ENCODE measurements around the gene TNNT3.
"Not testable (repeated sequence)": the region's sequence is repeated elsewhere in the genome, so short reads cannot be mapped to it uniquely, and the experiment has no call there.

TNNT3 gene

DNA sequence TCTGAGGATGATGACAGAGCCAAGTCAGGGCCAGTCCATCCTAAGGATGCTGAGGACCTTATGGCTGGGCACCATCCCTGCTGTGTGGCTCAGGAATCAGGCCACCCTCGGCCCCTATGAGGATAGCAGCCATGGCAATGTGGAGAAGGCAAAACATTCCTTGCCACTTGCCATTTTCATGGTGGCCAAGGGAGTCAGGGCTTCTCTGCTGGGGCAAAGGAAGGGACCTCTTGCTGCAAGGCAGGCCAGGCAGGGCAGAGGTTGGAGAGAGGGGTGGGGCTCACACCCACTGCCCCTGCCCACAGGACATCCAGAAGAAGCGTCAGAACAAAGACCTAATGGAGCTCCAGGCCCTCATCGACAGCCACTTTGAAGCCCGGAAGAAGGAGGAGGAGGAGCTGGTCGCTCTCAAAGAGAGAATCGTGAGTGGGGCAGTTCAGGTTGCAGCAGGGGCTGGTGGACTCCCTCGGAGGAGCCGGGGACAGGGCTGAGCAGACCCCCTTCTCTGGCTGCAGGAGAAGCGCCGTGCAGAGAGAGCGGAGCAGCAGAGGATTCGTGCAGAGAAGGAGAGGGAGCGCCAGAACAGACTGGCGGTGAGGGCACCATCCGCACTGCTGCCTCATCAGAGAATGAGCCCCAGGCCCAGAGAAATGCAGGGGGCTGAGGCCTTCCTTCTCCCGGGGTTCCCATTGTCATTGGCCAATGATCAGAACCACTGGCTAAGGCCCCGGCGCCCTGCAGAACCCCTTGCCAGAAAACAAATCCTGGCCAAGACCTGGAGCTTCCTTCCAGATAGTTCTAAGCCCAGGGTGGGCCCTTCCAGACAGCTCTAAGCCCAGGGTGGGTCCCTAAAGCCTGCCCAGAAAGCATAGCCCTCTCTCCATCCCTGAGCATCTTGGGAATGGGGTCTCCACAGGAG lies 14.2 kb downstream of the TNNT3 start:
- DNase-seq (ENCODE audit: low read depth in 3 of 3, low spot score in 1 of 3) = no peak

DNA sequence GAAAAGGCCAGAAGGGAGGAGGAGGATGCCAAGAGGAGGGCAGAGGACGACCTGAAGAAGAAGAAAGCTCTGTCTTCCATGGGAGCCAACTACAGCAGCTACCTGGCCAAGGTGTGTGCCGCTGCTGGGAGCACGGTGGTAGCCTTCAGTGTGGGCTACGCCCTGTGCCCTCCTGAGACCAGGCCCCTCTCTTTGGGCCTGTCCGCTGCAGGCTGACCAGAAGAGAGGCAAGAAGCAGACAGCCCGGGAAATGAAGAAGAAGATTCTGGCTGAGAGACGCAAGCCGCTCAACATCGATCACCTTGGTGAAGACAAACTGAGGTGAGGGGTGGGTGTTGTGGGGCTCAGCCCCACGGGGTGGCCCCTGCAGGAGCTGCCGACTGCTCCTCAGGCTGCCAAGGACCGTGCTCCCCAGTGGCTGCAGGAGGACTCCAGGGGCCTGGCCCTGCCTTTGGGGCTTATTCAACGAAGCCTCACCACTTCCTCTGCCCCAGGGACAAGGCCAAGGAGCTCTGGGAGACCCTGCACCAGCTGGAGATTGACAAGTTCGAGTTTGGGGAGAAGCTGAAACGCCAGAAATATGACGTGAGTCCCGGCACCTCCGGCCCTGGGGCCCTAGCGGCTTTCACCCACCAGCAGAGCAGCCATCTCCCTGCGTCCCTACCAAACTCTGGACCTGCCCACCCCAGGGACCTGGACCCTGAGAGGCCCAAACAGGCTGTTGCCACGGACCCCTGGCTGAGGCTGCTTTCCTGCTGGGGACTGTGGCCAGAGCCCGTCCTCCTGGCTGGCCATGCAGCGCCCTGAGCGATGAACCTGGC lies 15.0 kb downstream of the TNNT3 start:
- no peak for DNase-seq (ENCODE audit: low read depth in 3 of 3, low spot score in 1 of 3)

DNA sequence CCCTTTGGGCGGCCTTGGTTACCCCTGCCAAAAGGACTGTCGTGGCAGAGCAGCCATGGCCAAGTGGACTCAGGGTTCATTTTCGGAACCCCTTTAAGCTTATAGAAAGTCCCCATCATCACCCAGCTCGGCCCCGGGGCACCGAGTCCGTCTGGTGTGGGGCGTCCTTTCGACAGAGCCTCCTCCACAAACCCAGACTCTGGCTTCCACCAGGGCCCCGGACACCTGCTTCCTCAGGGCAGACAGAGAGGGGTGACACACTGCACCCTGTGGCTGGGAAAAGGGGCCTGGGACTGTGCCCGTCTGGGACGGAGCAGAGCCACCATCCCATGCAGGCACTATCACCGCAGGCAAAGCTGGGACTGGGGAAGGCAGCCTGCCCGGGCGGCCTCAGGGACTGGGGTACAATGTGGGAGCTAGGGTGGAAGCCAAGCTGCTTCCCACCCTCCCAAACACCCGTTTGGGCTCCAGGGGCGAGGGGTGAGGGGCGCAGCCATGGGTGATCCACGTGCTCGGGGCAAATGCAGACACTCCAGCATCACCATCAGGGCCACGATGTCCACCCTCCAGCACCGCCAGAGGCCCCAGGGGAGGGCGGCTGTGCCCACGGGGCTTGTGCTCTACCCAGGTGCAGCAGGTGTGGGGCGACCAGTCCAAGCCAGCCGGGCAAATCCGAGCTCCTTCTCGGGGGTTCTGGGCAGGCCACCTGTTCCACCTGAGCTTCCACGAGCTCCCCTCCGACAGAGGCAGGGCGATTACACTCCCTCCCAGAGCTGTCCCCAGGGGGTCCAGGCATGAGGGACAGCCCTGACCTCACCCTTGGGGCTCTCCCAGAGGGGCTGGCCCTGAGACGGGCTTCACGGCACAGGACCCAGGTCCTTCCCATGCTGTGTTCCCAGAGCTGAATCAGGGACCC lies 15.9 kb downstream of the TNNT3 start:
- DNase-seq (ENCODE audit: low read depth in 3 of 3, low spot score in 1 of 3) = no peak

DNA sequence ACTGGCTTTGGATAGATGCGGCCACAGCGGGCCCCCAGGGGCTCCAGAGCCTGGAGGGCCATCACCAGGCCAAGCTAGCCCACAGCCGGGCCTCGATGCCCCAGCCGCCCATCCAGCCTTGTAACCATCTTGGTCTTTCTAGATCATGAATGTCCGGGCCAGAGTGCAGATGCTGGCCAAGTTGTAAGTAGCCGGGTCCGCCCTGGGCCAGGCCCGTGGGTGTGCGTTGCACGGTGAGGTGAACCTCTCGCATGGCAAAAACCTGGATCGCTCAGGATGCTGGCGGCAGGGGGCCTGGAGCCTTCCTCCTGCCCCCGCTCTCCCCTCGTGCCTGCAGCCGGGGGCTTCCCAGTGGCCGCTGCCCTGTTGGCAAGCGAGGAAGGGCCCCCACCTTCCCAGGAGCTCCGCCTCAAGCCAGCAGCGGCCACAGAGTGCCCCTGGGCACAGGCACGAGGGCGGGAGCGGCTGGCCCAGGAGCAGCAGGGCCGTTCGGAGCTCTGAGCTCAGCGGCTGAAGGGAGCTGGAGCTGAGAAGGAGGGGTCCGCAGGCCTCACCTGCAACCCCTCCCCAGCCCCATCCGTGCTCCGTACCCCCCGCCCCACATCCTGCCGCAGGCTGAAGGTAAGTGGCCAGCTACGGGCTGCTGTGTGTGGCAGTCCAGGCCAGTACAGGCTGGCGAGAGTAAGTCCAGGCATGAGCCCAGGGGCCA lies 16.7 kb downstream of the TNNT3 start:
- DNase-seq (ENCODE audit: low read depth in 3 of 3, low spot score in 1 of 3) = no peak

DNA sequence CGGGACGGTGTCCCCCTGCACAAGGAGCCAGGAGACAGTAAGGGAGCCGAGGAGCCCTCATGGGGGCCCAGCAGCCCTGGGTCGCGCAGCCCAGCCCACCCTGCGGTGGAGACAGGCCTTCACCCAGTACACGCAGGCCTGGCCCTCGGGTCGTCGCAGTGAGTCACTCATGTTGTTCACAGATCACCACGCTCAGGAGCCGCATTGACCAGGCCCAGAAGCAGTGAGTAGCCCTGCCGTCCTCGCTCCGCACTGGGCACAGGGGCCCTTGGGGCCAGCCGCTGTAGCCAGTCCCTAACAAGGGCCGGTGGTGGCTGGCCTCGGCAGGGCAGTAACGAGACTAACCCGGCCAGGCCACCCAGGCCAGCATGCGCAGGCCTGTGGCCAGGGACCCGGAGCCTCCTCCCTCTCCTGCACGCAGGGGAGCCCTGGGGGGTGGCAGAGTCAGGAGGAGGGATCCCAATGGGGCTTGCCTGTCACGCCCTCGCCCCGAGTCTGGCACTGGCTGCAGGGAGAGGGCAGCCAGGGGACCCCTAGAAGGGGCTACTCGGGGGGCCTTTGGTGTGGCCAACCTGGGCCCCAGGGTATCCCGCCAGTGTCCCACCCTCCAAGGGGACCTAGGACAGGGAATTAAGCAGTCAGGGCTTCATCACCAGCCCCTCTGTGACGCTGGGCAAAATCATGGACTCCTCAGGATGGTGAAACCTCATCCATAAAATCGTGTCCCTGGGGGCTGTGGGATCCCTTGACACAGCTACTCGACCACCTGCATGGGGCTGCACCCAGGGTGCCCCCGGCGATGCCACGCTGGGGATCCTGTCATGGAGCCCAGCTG lies 17.5 kb downstream of the TNNT3 start:
- DNase-seq (ENCODE audit: low read depth in 3 of 3, low spot score in 1 of 3) = no peak

DNA sequence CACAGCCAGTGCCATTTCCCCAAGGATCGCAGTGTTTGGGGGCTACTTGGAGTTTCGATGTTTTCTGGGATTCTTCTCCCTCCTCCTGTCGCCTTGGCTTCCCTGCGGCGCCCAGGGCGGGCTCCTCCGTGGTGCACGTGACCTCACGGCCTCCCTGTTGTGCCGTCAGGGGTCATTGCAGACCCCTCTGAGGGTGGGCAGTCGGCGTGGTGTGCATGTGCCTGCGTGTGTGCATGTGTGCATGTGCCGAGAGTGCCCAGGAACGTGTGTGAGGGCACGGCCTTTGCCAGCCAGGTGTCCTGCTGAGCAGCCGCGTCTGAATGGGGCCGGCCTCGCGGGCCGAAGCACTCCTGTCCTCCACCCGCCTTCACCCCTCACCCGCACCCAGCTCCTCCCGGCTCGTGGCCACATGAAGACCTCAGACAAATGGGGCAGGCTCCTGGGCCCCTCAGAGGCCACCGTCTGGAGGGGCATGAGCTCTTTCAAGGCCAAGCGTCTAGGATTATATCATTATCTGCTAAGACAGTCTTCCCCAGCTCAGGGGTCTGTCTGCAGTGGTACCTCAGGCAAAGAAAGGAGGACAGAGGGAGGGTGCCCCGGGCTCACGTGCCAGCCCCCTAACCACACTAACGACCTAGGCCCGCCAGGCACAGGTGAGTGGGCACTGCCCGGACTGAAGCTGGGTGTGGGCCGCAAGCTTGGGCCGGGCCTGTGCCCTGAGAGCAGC lies 18.3 kb downstream of the TNNT3 start:
- DNase-seq (ENCODE audit: low read depth in 3 of 3, low spot score in 1 of 3) = no peak

DNA sequence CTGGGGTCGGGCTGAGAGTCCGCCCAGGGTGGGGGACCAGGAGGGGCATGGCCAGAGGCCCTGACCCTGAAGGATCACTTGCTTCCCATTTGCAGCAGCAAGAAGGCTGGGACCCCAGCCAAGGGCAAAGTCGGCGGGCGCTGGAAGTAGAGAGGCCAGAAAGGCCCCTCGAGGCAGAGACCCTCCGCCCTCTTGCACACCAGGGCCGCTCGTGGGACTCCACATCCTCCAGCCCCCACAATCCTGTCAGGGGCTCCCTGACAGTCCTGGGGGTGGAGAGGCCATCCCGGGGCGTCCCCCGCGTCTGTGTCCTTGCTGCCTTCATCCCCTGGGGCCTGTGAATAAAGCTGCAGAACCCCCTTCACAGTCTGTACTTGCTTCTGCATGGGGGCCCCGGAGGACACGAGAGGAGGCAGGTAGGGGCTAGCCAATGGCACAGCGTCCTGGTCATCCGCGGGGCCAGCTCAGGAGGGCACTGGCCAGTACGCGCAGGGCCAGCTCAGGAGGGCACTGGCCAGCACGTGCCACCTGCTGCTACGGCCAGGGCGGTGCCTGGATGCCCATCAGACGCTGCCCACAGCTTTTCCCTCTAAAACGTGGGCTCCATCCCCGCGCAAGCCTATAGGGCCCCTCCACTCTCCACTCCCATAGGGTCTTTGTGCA lies 19.0 kb downstream of the TNNT3 start:
- DNase-seq (ENCODE audit: low read depth in 3 of 3, low spot score in 1 of 3) = no peak

DNA sequence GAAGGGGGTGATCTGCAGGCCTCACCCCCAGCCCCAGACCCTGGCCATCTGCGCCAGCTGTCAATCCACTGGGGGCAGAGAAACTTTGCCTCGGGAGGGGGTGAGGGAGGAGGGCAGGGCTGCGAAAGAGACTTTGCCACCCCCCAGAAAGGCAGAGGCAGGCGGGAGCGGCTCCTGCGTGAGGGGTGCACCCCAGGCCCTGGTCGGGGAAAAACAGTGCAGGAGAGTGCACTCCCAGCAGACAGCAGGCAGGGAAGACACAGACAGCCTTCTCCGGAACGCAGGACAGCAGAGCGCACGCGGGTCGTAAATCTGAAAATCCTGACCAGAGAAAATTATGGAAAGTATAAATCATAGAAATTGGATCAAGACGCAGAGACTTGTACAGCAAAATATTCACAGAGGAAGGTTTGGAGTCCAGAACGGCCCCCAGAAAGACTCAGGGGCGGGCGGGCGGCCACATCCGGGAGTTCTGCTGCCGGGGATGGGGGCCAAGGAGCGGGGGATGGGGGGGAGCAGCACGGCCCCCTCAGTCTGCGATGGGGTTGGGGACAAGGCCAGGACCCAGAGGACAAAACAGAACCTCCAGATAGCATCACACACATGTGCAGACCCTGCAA lies 19.6 kb downstream of the TNNT3 start:
- DNase-seq (ENCODE audit: low read depth in 3 of 3, low spot score in 1 of 3) = no peak

DNA sequence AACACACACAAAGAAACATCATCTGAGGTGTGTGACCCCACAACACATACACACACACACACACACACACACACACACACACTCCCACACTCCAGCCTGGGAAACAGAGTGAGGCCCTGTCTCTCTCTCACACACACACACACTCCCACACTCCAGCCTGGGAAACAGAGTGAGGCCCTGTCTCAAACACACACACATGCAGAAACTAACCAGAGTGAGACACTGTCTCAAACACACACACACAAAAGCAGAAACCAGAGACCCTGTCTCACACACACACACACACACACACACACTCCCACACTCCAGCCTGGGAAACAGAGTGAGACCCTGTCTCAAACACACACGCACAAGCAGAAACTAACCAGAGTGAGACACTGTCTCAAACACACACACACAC lies 20.3 kb downstream of the TNNT3 start:
- DNase-seq (ENCODE audit: low read depth in 3 of 3, low spot score in 1 of 3) = not testable (repeated sequence)

DNA sequence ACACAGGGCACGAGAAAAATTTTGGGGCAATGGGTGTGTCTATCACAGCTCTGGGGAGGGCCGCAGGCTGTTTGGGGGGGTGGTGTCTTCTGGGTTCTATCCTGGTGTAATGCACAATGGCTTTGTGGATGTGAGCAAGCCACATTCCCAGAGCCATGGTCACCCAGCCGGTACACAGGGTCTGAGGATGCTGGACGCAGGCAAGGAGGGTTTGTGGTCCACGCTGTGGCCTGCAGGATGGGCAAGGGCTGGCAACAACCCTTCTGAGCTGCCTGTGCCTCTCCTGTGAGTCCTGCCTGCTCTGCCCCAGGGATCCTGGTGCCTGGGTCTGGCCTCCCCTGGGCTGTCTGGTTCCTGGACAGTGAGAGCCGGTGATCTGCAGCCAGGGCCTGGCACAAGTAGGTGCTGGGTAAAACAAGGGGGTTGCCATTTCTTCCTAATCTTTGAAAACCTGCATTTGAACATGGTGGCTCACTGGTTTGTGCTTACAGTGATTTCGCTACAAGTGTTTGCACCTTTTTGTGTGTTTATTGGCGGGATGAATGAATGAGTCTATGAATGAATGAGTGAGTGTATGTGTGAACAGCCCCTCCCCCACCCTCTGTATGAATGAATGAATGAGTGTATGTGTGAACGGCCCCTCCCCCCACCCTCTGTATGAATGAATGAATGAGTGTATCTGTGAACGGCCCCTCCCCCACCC lies 23.2 kb downstream of the TNNT3 start:
- no peak for DNase-seq (ENCODE audit: low read depth in 3 of 3, low spot score in 1 of 3)

DNA sequence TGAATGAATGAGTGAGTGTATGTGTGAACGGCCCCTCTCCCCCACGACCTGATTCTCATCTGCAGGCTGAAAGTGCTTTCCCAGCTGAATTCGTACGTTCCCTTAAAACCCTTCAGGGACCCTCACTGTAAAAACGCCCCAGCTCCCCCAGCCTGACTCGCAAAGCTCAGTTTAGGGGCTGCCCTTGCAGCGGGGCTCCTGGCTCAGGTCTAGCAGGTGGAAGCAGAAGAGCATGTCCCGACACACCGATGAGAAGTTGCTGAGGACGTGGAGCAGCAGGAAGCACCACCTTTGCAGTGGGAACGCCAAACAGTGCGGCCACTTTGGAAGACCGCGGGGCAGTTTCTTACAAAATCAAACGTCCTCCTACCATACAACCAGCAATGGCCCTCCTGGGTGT lies 24.1 kb downstream of the TNNT3 start:
- DNase-seq (ENCODE audit: low read depth in 3 of 3, low spot score in 1 of 3) = no peak

DNA sequence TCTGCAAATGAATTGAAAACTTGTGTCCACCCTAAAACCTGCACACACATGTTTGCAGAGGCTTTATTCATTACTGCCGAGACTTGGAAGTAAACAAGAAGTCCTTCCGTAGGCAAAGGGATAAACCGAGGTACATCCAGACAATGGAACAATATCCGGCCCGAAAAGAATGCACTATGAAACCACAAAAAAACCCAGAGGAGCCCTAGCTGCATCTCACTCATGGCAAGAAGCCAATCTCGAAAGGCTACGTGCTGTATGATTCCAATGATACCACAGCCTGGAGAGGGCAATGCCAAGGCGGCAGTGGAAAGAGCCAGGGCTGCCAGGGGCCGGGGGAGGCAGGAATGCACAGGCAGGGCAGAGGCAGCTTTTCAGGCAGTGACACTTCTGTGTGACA lies 24.5 kb downstream of the TNNT3 start:
- no peak for DNase-seq (ENCODE audit: low read depth in 3 of 3, low spot score in 1 of 3)

DNA sequence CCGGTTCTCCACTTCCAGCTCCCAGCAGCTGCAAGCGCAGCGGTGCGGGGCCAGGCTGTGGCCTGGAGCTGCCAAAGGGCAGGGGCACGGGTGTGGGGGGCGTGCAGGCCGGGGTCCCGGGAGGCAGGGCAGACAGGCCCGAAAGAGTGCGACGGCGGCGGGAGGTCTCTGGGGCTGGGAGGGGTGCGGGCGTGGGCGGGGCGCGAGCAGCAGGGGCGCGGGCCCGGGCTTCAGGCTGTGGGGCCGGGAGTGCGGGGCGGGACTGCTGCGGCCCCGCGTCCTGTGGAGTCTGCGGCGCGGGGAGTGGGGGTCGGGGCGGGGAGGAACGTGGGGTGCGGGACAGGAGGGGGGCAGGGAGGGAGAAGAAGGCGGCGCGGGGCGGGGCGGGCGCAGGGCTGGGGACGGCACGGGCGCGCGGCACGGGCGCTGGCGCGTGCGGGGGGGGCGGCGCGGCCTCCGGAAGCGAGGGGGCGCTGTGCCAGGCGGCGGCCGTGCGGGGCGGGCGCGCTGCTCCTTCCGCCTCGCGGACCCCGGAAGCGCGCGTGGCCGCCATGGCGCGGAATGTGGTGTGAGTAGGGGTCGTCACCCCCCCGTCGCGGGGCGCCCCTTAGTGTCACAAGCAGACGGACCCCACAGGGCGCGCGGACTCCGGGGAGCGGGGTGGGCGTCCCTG lies 27.4 kb downstream of the TNNT3 start, which contains the start of gene MRPL23:
TSS of gene MRPL23 (plus strand) at position 521 of the 673 bp plus-strand sequence. CDS start at position 552, 31 bp downstream.
- DNase-seq (ENCODE audit: low read depth in 3 of 3, low spot score in 1 of 3) = peak in 1 of 3 donors; percentile 40

DNA sequence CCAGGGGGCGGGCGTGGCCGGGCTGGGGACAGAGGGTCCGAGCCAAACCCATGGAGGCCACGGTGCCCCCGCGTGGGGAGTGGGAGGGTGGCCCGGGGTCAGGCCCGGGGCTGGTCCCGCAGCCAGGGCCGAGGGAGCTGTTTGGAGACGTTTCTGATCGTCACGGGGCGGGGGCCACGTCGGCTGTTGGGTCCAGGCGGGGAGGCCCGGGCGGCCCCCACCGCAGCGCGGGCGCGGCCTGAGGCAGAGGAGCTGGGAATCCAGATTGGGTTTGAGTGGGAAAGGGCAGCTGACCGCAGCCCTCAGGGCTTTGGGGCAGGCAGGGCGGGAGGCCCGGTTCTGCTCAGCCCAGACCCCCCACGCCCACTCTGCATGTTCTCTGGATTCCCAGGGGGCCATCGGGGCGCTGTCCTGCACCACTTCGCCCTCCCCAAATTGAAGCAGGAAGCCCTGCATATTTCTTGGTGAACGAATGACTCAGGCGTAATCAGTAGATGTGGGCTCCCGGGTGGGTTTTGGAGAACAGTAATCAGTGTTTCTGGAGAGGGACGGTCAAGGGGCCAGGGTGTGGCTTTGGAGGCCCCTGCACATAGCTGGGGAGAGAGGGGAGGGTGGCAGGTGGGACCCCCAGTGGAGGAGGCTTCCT lies 28.2 kb downstream of the TNNT3 start:
- DNase-seq (ENCODE audit: low read depth in 3 of 3, low spot score in 1 of 3) = no peak

DNA sequence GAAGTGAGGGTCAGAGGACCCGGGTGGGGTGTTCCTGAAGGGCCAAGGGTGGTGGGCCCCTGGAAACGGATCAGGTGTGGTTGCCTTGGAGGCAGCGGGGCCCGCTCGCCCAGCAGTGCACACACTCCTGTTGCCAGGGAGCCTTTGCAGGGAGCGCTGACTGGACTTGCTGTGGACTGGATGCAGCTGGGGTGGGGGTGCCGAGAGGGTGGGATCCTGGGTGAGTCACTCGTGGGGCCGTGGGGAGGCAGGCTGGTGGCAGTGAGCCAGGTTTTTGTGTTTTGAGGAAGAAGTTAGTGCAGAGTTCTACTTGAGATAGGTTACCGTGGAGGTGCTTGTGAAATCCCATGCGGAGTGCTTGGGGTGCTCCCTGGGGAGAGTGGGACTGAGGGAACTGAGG lies 28.9 kb downstream of the TNNT3 start:
- no peak for DNase-seq (ENCODE audit: low read depth in 3 of 3, low spot score in 1 of 3)

DNA sequence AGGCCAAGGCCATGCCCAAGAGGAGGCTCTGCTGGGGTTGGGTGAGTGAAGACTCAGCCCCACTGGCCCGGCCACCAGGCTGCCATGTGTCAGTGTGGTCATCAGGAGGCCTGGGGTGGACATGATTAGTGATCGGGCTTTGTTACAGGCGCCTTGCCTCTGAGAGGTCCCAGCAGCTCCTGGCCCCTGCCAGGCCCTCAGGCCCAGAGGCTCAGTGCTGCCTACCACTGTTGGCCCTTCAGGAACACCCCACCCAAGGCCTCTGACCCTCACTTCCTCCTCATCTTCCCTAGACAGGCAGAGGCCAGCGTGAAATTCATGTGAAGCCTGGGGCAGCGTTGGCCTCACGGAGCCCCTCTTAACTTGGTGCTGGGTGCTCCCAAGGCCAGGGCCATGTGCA lies 29.8 kb downstream of the TNNT3 start:
- no peak for DNase-seq (ENCODE audit: low read depth in 3 of 3, low spot score in 1 of 3)

Measured in stimulated activated CD4-positive, alpha-beta T cell treated with anti-CD3 and anti-CD28 coated beads, TNF-alpha, amount 100 ng/mL, for 1 hour (primary cell).